Right lobe of liver (tissue), 6 donors: ENCODE measurements around the gene CCL25. TPM values are rescaled to one million over a fixed set of nuclear protein-coding genes. Genes with fewer than 3 reads are reported as not detected.

ENCODE experiments used
- ATAC-seq, 4 donors: fragments of 200-7000 bp; cut with Tn5 transposase; one replicate each; pipeline ENCODE4 v1.9.1; 2020; ENCODE audit warnings: mild to moderate bottlenecking in 4 of 4, moderate library complexity in 4 of 4
- DNase-seq, 3 donors: peaks; one replicate each; pipeline ENCODE4 v3.0.0-alpha.2; 2020
- H3K27ac ChIP-seq, 3 donors: fragments of 200-600 bp; one replicate each; pipeline ENCODE4 v1.8.0; 2022
- H3K27me3 ChIP-seq, 2 donors: fragments of 200-600 bp; one replicate each; pipeline ENCODE4 v1.8.0; 2022
- H3K36me3 ChIP-seq, 4 donors: fragments of 200-600 bp; sonication (generic) in 1 of 4; one replicate each; pipeline versions ENCODE4 v1.5.1 to v1.8.0; 2017 to 2022; ENCODE audit warnings: control low read depth in 1 of 4
- H3K4me1 ChIP-seq, 4 donors: fragments of 200-600 bp; sonication (generic) in 1 of 4; one replicate each; pipeline versions ENCODE4 v1.5.1 to v1.8.0; 2017 to 2022; ENCODE audit warnings: control low read depth in 1 of 4
- H3K4me3 ChIP-seq, 3 donors: fragments of 200-600 bp; one replicate each; pipeline ENCODE4 v1.8.0; 2022
- H3K9me3 ChIP-seq, 4 donors: fragments of 200-600 bp; sonication (generic) in 1 of 4; one replicate each; pipeline versions ENCODE4 v1.5.1 to v1.8.0; 2017 to 2022; ENCODE audit warnings: control low read depth in 1 of 4
- POLR2A ChIP-seq: fragments of 450-650 bp; IDR thresholded peaks from one replicate; pipeline ENCODE4 v1.6.1; 2017; ENCODE audit warnings: antibody characterized with exemption, mild to moderate bottlenecking
- whole genome bisulfite sequencing: methylation state at CpG from one replicate; pipeline ENCODE4 v1.1.6; 2018; ENCODE audit warnings: low coverage, low lambda C conversion rate; ENCODE audit not compliant: insufficient coverage; ENCODE audit errors: missing lambda C conversion rate; 5-methylcytosine and 5-hydroxymethylcytosine counted together
- intact Hi-C, 2 donors: fragments of 100-400 bp; cut with DNase I; formaldehyde crosslinking; loops; one replicate each; pipeline versions ENCODE4 v1.11.2 to v1.14.1; 2022
- total RNA-seq, 6 experiments: library from RNA; depleted of rRNA in 2 of 6; stranded (reverse); fragments of >200 nt in 2 of 6; fragmentation: NEBNext Ultra II Directional in 3 of 6; extraction: Animal tissue kit (Norgen Biotek cat#: 25700) in 3 of 6; gene quantifications; one replicate each; pipeline versions ENCODE4 v1.1.0 to v1.2.4, GENCODE V29; 2016 to 2023
- TF ChIP-seq, protein P1 (sequence below), 4 donors: fragments of 200-600 bp in 3 of 4; fragments of 450-650 bp in 1 of 4; IDR thresholded peaks; one replicate each; pipeline versions ENCODE4 v1.5.1 to v1.8.0; 2016 to 2022; ENCODE audit warnings: antibody characterized with exemption in 4 of 4, mild to moderate bottlenecking in 2 of 4
- donor health status: DM: no; HTN: yes; CAD: no.
- donor health status: DM: no; HTN: no; CAD: no.
- donor health status: DM: no; HTN: no; CAD: no.
- donor health status: DM: no; HTN: yes; CAD: no.
- donor health status: DM: no; HTN: yes; CAD: no.

CCL25 gene
- total RNA-seq, 6 experiments from 2014 or later = 0.51 TPM; not detected in 5

DNA sequence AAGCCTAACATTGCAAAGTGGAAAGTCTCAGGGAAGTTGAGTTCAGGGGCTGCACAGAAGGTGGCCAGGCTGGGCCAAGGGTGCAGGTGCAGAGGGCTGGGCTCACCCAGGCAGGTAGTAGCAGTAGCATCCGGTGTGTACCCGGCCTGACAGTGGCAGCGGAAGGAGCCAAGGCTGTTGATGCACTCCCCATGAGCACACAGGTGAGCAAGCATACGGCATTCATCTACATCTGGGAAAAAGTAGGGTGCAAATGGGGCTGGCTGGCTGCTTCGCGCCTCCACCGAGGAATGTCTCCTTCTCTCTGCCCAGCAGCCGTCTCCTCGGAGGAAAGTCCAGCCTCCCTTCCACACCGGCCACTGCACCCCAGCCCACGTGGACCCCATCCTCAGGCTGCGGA, 30.6 kb downstream of the CCL25 start:
- H3K27me3 ChIP-seq = no peaks in the 10 kb centered on the region
- H3K36me3 ChIP-seq = no peaks in the 10 kb centered on the region
- TF ChIP-seq, protein P1, sequence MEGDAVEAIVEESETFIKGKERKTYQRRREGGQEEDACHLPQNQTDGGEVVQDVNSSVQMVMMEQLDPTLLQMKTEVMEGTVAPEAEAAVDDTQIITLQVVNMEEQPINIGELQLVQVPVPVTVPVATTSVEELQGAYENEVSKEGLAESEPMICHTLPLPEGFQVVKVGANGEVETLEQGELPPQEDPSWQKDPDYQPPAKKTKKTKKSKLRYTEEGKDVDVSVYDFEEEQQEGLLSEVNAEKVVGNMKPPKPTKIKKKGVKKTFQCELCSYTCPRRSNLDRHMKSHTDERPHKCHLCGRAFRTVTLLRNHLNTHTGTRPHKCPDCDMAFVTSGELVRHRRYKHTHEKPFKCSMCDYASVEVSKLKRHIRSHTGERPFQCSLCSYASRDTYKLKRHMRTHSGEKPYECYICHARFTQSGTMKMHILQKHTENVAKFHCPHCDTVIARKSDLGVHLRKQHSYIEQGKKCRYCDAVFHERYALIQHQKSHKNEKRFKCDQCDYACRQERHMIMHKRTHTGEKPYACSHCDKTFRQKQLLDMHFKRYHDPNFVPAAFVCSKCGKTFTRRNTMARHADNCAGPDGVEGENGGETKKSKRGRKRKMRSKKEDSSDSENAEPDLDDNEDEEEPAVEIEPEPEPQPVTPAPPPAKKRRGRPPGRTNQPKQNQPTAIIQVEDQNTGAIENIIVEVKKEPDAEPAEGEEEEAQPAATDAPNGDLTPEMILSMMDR (IDR thresholded peaks at IDR 0.05) = no peak
- TF ChIP-seq POLR2A = no peak
- H3K4me3 ChIP-seq = no peak overlapping the region
- DNase-seq (no peak), ATAC-seq (no peak)
- H3K9me3 ChIP-seq = no peaks in the 10 kb centered on the region
- intact Hi-C loops = no loop called here
- WGBS = no CpG with 5 or more reads among the region's 12 CpGs
- peaks cover 0 to 4% (median 0%) of the 10 kb centered on the region in 4 donors for H3K4me1 ChIP-seq
- H3K27ac ChIP-seq = no peak overlapping the region

DNA sequence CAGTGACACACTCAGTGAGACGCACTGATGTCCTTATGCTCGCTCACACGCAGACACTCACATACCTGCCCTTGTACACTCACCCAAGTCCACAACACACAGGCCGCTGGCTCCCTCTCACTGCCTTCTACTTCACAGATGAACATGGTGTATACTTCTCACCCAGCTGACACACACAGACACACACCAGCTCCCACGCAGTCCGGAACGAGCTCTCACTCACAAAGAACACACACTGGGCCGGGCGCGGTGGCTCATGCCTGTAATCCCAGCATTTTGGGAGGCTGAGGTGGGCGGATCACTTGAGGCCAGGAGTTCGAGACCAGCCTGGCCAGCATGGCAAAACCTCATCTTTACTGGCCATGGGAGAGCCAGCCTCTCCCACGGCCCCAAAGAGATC, 31.6 kb downstream of the CCL25 start:
- Histone ChIP-seq H3K36me3 (no peaks in the 10 kb centered on the region), H3K9me3 (no peaks in the 10 kb centered on the region), H3K27me3 (no peaks in the 10 kb centered on the region), H3K4me3 (no peak overlapping the region), H3K4me1 (peaks cover 0 to 4% (median 0%) of the 10 kb centered on the region in 4 donors), H3K27ac (no peak overlapping the region)
- ATAC-seq = no peak
- TF ChIP-seq POLR2A = no peak
- TF ChIP-seq, protein P1 (IDR thresholded peaks at IDR 0.05) = no peak
- intact Hi-C loops = no loop called here
- WGBS = 92% methylated on average over 6 of the region's 13 CpGs
- no peak for DNase-seq

DNA sequence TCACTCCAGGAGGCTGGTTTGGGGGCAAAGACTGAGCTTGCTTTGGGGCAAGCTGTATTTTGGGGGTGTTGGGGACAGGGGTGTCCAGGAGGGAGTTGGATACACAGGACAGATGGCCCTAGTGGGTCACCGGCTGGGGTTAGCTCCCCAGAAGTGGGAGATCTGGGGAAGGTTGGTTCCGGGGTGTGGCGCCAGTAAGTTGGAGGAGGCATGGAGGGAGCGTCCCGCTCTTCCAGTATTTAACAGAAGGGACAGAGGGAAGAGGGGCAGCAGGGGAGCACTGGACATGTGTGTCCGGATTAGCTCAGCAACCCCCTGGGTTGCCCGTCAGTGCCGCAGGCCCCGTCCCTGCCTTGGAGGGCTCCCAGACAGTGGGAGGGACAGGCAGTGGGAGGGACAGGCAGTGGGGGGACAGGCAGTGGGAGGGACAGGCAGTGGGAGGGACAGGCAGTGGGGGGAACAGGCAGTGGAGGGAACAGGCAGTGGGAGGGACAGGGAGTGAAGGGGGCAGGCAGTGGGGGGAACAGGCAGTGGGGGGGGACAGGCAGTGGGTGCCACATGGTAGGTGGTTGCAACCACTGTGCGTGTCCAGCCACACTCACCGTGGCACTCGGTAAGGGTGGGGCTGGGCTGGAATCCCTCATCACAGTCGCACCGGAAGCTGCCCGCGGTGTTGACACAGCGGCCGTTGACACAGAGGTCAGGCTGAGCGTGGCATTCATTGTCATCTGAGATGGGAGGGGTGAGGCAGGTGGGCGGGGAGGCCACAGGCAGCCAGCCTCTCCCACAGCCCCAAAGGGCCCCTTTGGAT, 33.2 kb downstream of the CCL25 start:
- intact Hi-C loops = no loop called here
- WGBS = 25% methylated on average over 9 of the region's 20 CpGs
- Histone ChIP-seq H3K4me3 (no peak overlapping the region), H3K36me3 (no peaks in the 10 kb centered on the region), H3K9me3 (no peaks in the 10 kb centered on the region), H3K27me3 (no peaks in the 10 kb centered on the region), H3K4me1 (no peaks in the 10 kb centered on the region), H3K27ac (no peak overlapping the region)
- peak in 1 of 3 donors; percentile 79 for DNase-seq
- peak; percentile 66 to 97 (median 76) for ATAC-seq
- TF ChIP-seq, protein P1 (IDR thresholded peaks at IDR 0.05) = no peak
- no peak for TF ChIP-seq POLR2A

DNA sequence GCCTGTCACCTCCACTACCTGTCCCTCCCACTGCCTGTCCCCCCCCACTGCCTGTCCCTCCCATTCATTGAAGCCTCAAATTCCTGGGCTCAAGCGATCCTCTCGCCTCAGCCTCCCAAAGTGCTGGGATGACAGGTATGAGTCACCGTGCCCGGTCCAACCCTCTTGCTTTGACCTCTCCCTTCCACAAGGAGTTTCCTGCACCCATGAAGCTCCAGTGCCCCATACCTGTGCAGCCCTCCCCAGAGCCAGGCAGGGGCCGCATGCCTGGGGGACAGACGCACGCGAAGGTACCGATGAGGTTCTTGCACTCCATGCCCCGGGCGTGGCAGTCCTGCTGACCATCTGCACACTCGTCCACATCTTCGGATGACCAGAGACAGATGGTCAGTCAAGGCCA, 34.3 kb downstream of the CCL25 start:
- H3K4me3 ChIP-seq = no peak overlapping the region
- 96% methylated on average over 8 of the region's 13 CpGs for WGBS
- H3K27me3 ChIP-seq = no peaks in the 10 kb centered on the region
- no peaks in the 10 kb centered on the region for H3K9me3 ChIP-seq
- DNase-seq = no peak
- no peak for TF ChIP-seq POLR2A
- TF ChIP-seq, protein P1 (IDR thresholded peaks at IDR 0.05) = no peak
- H3K27ac ChIP-seq = no peak overlapping the region
- H3K4me1 ChIP-seq = no peaks in the 10 kb centered on the region
- no peaks in the 10 kb centered on the region for H3K36me3 ChIP-seq
- intact Hi-C loops = no loop called here
- peak in 1 of 4 donors; percentile 25 for ATAC-seq
